Breast epithelium (tissue), 3 donors: ENCODE results near the gene ALK.

Experiments used
- POLR2A ChIP-seq: fragments of 450-650 bp; IDR thresholded peaks from one replicate; pipeline ENCODE4 v1.6.1; 2016; ENCODE audit warnings: antibody characterized with exemption, mild to moderate bottlenecking, moderate library complexity
- POLR2AphosphoS5 ChIP-seq, 3 donors: sonication (generic); formaldehyde crosslinking; IDR thresholded peaks; one replicate each; pipeline ENCODE4 v1.6.1; 2017; ENCODE audit warnings: antibody characterized with exemption in 3 of 3
- TF ChIP-seq, protein P1 (sequence below), 3 donors: fragments of 450-650 bp; IDR thresholded peaks; one replicate each; pipeline ENCODE4 v1.5.1; 2016 to 2017; ENCODE audit warnings: antibody characterized with exemption in 3 of 3, mild to moderate bottlenecking in 3 of 3, moderate library complexity in 3 of 3

DNA sequence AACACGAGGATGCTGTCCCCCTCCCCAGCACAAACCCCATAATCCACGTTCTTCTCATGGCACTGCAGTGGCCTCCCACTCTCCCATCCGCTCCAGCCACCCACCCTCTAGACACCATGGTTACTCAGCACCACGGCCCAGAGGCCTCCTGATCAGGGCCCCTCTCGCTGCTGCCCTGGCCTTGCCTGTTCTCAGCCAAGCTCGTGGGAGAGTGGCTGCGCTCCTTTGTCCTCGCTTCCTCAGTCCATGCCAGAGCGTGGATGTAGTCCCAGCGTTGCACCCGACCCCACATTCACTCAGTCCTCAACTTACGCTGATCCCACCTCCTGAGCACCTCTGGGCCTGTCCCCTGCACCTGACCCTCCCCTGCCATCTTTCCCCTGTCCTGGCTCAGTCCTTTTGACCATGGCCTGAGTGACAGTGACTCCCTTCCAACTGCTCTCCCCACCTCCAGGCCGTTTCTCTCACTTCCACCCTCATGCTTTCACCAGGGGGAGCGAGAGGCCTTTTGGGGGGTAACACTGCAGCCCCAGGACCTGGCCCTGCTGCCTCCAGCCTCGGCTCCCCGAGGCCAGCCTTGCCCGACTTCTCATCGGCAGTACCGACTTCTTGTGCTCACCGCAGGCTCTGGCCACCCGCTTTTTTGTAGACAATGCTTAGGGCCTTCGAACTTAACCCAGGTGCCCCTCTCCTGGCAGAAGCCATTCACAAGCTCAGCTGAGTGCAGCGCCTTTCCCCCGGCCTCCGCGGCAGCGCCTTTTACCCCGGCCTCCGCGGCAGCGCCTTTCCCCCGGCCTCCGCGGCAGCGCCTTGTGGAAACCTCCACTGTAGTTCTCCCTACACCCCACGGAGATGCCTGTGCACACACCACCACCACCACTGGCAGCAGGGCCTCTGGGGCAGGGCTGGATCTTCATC lies 674.7 kb downstream of the ALK start:
- TF ChIP-seq, protein P1, sequence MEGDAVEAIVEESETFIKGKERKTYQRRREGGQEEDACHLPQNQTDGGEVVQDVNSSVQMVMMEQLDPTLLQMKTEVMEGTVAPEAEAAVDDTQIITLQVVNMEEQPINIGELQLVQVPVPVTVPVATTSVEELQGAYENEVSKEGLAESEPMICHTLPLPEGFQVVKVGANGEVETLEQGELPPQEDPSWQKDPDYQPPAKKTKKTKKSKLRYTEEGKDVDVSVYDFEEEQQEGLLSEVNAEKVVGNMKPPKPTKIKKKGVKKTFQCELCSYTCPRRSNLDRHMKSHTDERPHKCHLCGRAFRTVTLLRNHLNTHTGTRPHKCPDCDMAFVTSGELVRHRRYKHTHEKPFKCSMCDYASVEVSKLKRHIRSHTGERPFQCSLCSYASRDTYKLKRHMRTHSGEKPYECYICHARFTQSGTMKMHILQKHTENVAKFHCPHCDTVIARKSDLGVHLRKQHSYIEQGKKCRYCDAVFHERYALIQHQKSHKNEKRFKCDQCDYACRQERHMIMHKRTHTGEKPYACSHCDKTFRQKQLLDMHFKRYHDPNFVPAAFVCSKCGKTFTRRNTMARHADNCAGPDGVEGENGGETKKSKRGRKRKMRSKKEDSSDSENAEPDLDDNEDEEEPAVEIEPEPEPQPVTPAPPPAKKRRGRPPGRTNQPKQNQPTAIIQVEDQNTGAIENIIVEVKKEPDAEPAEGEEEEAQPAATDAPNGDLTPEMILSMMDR (IDR thresholded peaks at IDR 0.05): no peak
- TF ChIP-seq POLR2A (no peak), POLR2AphosphoS5 (IDR thresholded peaks at IDR 0.05) (no peak)
